ENCODE measurements around the gene CAV2. TPM values are rescaled to one million over a fixed set of nuclear protein-coding genes. Genes with fewer than 3 reads are reported as not detected.

The CAV2 gene, protein sequence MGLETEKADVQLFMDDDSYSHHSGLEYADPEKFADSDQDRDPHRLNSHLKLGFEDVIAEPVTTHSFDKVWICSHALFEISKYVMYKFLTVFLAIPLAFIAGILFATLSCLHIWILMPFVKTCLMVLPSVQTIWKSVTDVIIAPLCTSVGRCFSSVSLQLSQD
- 157 to 196 TPM (median 171 TPM) in 5 replicates for total RNA-seq (2022; extraction: Qiagen RNA extraction; ENCODE audit: low read depth)

DNA sequence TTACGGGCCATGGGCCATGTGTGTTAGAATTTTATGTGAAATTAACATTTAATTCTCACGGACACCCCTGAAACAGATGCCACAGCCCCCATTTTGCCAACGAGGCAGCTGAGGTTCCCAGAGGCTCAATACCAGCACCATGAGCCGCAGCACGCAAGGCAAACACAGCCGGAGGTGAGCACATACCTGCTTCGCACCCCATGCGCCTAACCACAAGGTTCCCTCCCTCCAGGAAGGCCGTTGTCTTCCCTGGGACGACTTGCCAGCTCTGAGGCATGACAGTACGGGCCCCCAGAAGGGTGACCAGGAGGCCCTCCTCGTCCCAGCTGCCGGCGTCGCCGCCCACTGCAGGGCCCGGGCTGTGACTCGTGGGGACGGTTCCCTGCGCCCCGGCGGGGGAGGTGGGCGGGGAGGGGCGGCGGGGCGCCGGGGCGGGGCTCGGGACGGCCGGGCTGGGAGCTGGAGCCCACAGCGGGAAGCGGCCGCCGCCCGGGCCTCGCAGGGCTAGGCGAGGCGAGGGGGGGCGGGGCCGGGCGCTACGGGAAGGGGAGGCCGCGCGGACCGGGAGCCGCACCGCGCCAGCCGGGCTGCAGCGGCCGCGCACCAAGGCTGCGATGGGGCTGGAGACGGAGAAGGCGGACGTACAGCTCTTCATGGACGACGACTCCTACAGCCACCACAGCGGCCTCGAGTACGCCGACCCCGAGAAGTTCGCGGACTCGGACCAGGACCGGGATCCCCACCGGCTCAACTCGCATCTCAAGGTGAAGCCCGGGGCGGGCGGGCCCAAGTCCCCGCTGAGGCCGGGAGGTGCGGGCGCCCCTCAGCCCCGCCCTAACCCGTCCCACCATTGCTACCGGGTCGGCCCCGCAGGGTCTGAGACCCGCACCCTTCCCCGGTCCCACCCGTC, at the start of gene CAV2:
CAV2 (plus strand) TSS at position 571 of the 910 bp plus-strand sequence; CDS start at position 615, 44 bp downstream.

DNA sequence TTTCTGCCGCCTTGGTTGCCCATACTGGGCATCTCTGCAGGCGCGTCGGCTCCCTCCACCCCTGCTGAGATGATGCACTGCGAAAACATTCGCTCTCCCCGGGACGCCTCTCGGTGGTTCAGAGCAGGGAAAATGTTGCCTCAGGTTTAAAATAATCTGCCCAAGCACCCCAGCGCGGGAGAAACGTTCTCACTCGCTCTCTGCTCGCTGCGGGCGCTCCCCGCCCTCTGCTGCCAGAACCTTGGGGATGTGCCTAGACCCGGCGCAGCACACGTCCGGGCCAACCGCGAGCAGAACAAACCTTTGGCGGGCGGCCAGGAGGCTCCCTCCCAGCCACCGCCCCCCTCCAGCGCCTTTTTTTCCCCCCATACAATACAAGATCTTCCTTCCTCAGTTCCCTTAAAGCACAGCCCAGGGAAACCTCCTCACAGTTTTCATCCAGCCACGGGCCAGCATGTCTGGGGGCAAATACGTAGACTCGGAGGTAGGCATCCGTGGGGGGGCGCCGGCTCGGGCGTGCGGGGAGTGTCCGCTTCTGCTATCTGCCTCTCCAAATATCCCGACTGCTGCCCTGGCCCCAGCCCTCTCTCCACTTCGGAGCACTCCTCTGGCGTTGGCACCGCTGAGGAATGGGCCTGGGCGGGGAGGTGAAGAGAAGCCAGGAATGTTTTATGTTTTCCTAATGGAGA, 25.2 kb downstream of the CAV2 start, which contains the start of gene CAV1:
CAV1 (plus strand) TSS at position 428 of the 689 bp plus-strand sequence; CDS start at position 455, 27 bp downstream.

Other genes with a start within 250 kb of the CAV2 start
- 400 to 482 TPM (median 451 TPM) in 5 replicates for gene CAV1, start 25.3 kb downstream of the CAV2 start, total RNA-seq (2022; extraction: Qiagen RNA extraction; ENCODE audit: low read depth)
- gene MET, start 172.5 kb downstream of the CAV2 start, total RNA-seq (2022; extraction: Qiagen RNA extraction; ENCODE audit: low read depth) = 82.1 to 117 TPM (median 103 TPM) in 5 replicates

Measured in A549 treated with CpdA at 1 μM for 4 hours (cell line).